GM21737 (cell line): ENCODE measurements around the gene SV2B.
A peak's percentile ranks its signal among the peaks of the same experiment; 100 is the strongest.

ENCODE experiments used
- ATAC-seq: cut with Tn5 transposase; IDR thresholded peaks from one replicate; pipeline ENCODE4 v1.9.1; 2021; ENCODE audit warnings: mild to moderate bottlenecking, moderate library complexity; ENCODE audit not compliant: unreplicated experiment

Gene SV2B

DNA sequence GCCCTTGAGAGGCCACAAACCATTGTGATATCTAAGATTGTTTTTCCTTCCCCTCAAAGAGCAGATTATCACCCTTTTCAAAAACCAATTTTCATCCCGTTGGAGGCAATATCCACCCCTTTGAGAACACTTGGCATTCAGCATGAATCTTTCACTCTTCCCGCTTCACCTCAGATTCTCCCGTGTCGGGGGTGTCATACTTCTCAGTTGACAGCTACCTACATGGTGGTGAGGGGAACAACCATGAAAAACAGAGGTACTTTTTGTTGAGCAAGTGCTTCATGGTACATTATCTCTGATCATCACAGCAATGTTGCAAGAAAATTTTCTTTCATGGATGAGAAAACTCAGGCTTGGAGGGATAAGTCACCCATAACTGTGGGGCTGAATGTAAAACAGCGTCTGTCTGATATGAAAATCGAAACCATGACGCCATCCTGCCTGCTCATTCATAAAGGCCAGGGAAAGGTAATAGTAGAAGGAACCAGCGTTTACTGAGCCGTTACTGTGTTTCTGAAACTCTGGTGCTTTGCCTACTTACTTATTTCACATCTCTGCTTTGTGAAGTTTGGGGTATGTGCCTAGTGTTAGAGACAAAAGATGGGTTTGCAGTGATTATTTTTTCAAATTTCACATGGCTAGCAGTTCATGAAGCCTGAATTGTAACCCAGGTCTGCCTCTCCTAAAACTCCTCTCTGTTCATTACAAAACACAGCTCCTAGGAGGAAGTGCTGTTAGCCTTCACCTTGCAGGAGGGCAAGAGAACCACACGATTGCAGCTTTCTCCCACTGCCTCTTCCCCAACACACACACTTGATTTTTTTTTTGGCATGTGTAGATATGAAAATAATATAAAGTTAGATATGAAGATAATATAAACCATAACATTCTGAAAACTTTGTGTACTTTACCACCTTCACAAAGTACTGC is 35.4 kb downstream of the SV2B start:
- ATAC-seq, result peak; percentile 78

DNA sequence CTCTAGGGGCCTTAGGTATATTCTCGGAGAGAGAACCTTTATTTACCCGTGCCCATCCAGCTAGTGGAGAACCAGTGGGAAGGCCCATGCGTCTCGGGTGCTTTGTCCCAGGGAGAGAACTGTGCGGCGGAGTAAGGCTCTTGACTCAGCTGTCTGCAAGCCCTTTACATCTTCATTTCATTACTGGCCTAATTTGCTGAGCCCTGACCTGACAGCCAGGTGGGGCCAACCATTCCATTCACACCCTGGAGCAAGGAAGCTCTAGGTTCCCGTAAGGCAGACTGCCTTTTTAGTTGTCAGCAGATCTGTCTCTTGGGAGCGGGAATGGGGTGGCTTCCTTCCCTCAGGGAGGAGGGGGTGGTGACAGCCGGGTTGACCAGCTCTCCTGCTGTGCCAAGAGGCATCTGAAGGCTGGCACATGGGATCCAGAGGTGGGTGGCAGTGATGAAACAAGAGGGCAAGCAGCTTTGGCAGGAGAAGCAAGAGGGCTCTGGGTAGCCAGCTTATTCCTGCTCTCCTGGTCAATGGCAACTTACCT is 36.4 kb downstream of the SV2B start:
- no peak for ATAC-seq

DNA sequence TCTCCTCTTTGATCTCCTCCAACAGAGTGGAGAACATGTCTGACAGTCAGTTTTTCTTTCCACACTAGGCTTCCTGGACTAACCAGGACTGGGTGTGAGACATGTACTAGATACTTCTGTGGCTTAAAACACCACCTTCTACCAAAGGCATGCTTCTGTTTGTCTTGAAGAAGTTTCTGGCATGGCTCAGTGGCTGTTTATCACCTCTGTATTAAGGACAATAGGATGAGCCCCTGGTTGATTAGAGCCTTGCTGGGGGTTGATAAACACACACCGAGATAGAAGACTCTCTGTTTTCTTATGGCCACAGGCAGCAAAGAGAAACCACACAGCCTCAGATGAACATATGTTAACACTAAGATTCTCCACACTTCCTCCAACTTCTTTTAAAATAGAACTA is 40.5 kb downstream of the SV2B start:
- no peak for ATAC-seq

DNA sequence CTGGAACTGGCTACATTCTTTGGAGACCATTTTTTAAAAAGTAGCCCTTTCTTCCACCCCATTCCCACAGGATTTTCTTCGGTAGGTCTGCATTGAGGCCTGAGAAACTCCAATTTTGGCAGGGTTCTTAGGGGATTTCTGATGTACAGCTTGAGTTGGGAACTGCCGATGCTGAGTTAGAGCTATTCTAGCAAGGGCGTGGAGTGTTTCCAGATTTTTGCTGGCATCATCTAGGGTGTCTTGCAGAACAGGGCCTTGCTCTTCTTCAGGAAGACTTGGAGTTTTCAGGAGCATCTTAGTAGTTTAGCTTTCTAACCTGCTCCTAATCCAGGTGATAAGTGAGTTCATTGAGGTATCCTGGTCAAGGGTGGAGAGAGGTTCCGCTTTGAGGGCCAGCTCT is 41.0 kb downstream of the SV2B start:
- ATAC-seq, result no peak

DNA sequence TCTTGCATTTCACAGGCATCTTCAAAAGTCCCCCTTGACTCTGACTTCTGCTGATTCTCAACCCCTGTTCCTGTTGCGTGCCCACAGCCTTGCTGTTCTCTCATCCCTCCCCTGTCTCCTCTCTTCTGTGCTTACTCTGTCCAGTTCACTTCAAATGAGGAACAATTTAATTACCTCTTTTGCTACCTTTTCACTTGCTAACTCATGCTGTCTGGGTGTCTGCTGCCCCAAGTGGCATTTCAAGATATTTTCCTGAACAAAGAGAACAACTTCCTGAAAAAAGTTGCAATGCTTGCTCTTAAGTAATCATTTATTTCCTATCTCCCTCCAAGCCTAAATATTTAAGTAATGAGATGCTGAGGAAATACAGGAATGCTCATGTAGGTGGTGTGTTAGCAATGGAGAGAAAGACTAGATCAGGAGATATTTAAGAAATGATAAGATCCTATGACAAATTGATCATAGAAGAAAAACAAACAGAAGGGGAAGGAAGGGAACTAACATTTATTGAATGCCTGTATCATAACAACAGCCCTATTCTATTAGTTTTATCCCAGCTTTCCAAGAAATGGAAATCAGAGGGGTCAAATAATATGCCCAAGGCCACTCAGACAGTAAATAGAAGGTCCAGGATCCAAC is 42.2 kb downstream of the SV2B start:
- no peak for ATAC-seq

DNA sequence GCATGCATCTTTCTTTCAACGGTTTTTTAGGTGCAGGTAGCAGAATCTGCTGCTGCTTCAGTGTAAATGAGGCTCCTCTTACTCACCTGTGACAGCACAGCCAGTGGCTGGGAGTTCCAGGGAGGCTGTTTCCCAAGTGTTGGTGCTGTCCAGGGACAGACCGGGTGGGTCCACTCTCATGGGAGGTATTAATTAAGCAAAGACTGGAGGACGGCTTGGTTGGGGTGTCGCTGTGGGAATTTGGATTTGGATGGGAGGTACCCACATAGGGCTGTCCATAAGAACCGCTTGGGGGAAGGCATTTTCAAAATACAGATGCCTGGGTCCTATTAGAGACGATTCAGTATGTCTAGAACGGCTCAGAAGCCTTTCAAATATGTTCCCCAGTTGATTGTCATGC is 42.9 kb downstream of the SV2B start:
- ATAC-seq, result no peak

DNA sequence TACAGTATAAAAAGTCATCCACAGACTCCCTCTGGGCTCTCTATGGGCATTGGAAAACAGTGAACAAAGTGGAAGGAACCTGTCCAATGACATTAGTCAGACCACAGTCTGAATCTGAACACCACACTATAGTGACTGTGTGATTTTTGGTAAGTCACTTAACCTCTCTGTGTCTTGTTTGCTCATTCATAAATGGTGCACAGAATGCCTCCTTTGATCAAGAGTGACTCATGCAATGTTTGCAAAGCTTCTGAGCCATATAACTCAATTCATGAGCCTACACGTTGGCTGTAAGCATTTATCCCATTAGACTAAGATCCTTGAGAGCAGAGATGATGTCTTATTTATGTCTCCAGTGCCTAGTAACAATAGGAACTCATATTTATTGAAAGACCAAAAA is 46.7 kb downstream of the SV2B start:
- ATAC-seq, result no peak

DNA sequence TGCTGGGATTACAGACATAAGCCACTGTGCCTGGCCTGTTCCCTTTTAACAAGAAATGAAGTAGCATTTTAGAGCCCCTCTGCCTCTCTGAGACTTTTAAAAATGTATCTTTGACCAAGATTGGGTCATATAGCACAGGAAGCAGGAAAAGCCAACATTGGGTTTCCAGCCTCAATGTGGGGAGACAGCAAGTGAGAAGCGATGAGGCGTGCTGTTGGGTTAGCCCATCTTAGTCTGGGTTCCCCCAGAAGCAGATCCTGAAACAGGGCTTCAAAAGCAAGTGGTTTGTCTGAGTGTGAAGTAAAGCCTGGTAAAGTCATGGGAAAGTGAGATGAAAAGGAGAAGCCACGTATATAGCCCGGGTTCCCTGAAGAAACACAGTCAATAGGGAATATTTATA is 48.2 kb downstream of the SV2B start:
- no peak for ATAC-seq

DNA sequence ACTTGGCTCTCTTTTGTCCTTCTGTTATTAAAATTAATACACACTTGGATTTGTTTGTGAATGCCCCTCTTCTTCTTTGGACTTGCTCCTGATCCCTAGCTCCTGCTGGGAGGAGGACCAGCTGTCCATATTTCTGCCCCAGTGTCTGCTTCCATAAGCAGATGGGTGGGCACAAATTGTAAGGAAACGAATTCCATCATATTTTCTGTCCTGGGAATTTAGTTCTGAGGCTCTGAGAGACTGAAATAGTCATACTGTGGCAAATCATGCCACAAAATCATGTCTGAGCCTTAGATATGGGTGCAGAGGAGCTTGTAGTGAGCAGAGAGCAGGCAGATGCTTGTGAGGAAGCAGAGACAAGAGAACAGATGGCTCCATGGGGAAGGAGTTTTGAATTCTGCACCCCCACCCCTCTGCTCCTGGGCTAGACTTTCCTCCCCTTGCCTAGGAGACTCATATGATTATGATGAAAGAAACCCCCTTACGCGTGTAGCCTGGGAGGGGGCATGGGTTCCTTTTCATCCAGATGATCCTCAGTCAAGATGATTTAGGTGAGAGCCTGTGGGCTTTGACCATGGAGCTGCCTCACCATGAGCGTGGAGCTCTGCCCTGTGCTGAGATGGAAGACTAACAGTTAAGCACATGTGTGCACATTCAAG is 50.6 kb downstream of the SV2B start:
- ATAC-seq, result no peak

DNA sequence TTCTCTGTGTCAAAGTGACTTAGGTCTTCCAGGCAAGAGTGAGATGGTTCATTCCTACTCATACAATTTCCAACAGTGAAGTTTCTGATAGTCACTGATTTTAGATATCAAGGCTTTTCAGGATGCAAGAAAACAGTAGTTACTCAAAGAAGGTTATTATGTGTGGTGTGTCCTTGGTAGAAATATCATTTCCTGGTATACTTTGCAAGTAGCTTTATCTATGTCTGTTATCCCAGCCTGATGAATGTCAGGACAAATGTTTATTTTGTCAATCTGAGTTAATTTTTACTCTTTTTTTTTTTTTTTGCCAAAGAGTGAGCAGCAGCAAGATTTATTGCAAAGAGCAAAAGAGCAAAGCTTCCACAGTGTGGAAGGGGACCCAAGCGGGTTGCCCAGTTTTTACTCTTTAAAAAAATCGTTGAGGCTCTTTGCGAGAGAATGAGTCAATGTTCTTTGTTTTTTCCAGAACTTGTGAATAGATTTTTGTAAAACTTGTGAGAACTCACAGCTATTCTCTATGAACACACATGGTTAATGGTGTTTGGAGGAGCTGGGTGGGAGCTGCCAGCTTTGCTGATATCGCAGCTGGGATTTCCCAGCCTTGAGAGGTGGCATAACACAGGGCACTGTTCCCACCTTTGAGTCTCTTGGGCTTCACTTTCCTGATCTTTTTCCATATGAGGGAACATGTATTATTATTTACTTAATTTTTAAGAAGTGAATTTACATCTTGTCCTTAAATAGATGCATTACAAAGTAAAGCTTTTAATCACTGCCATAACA is 51.9 kb downstream of the SV2B start:
- no peak for ATAC-seq

DNA sequence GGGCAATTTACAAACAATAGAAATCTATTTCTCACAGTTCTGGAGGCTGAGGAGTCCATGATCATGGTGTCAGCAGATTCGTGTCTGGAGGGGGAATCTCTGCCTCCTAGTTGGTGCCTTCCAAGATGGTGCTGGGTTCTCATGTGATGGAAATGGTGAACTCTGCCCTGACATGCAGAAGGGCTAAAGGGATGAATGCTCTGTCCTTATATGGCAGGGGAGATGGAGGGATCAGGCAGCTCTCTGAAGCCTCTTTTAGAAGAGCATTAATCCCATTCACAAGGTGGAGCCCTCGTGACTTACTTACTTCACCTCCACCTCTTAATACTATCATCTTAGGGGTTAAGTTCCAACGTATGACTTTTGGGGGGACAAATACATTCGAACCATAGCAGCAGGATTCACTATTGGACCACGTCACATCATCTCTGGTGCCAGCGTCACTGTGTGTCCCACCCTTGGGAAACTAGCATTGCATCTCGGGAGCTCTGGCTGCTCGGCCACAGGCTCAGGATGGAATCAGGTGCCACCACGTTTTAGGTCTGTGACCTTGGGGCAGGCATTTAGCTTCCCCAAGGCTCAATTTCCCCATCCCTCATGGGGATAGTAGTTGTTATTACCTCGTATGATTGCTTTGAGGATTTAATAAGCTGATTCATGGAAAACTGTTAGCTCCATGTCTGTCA is 53.0 kb downstream of the SV2B start:
- ATAC-seq, result no peak

DNA sequence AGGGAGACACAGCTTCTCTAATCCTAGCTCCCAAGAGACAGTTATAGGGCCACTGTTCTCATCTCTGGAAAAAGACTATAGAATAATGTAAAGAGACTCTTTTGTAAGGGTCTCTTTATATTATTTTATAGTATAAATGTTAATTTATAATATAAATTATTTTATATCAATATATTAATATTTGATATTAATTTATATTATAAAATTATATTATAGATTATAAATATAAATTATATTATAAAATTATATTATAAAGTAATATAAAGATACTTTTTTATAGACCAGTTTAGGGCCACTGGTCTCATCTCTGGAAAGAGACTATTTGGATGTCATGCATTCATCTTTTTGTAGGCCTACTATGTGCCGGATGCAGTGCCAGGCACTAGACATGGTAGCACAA is 53.9 kb downstream of the SV2B start:
- no peak for ATAC-seq

DNA sequence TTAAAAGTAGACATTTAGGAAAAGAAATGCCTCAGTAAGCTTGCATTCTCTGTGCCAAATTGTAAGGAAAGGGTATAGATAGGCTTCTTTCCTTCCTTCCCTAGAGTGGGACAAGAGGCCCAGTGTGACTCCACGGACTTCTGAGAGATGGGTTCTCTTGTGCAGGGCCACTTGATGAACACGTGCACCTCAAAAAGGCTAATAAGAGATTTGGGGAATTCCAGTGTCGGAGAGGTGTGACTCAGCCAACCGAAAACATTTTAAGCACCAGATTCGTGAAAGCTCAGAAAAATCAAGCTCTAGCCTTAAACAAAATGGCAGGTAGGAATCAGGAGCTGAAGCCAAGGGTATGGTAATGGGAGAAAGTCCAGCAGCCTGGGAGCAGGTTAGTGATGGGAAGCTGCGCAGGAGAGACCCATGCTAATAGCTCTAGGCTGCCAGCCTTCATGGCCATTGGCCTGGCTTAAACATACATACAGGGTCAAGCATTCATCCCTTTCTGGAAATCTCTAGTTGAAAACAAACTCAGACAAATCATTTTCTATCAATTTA is 56.2 kb downstream of the SV2B start:
- ATAC-seq, result no peak

DNA sequence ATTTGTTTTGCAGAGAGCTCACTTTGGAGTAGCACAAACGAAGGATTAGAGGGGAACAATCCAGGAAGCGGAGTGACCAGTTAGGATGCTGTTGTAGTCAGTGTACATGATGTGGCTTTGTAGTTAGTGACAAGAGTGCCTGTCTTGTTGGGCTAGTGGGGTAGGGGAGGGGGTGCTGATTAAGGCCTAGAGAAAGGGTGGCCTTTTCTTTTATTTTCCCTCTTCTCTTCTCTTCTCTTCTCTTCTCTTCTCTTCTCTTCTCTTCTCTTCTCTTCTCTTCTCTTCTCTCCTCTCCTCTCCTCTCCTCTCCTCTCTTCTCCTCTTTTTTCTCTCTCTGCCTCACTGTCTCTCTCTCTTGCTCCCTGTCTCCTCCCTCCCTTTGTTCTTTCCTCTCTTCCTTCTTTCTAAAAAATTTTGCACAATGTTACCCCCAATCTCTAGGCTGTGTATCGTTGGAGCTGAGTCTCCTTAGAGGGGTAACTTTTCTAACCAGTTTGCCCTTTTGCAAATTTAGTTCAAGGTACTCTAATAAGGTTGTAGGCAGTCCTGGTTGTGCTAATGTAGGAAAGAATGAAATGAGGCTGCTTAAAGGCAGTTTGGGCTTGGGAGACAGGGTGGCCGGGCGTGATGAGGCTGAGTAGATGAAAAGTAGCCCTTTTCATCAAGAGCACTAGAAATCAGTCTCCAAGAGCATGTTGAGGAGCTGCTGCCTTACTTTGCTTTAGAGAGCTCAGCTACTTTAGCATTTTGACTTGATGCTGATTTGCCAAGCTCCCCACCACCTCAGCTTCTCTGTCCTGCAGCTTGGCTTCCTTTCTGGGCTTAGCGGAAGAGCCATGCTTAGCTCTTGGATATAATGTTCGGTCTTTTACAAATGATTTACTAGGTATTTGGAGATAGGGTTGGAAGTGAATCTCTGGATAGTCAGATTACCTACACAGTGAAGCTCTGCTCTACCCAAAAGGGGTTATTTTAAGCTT is 58.6 kb downstream of the SV2B start:
- no peak for ATAC-seq

DNA sequence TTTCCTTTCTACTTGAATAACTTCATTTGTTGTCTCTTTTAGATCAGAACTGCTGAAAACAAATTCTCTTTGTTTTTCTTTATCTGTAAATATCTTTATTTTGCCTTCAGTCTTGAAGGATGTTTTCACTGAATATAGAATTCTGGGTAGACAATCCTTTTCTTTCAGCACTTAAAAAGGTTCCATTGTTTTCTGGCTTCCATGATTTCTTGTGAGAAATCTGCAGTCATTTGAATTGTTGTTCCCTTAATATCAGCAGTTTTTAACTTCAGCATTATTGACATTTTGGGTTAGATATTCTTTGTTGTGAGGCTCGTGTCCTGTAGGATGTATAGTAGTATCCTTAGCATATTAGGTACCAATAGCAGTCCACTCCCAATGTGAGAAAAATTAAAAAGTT is 65.8 kb downstream of the SV2B start:
- no peak for ATAC-seq

DNA sequence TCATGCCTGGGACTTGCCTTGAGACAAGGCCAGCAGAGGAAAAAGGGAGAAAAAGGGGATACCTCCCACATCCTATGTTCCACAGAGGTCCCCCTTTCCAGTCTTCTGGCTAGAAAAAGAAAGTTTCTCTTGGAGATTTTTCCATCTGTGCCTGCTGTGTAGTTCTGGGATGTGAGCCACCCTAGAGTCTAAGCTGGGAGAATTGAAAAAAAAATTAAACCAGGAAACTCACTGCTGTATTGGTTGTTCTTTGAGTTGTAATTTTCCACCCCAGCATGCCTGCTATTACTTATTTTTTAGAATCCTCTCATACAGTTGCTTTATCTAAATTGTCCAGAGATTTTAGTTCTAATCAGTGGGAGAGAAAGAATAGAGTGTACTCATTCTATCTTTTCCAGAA is 68.4 kb downstream of the SV2B start:
- no peak for ATAC-seq

DNA sequence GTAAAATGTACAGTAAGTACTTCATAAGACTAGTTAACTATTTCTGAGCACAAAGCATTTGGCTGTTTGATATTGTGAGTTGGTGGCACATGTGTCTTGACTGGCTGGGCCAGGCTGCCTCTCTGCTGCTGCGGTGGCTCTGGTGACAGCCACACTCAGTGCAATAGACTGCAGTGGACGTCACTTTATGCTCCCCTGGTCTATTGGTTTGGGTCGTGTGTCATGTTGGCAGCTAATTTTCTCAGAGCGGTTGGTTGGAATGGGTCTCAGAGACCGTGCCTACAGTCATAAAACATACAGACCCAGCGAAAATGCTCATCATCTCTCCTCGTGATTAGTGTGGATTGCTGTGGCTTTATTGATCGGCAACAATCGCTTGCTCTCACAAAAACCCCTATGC is 71.3 kb downstream of the SV2B start:
- no peak for ATAC-seq

DNA sequence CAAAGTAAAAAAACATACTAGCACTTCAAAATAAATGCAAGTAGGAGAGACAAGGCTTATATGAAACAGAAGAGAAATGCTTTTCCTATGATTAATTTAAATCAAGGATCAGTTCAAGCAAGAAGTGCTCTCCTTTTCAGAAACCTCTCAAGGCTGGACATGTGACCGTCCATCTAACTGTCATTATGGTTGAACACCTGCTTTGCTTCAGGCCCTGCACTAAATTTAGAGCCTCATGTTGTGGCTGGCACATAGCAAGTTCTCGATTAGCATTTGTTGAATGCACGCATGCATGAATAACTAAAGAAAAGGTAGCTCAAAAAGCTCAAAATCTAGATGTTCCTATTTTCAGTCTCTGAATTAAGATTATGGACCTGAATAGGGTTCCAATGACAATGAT is 82.0 kb downstream of the SV2B start:
- ATAC-seq, result no peak

DNA sequence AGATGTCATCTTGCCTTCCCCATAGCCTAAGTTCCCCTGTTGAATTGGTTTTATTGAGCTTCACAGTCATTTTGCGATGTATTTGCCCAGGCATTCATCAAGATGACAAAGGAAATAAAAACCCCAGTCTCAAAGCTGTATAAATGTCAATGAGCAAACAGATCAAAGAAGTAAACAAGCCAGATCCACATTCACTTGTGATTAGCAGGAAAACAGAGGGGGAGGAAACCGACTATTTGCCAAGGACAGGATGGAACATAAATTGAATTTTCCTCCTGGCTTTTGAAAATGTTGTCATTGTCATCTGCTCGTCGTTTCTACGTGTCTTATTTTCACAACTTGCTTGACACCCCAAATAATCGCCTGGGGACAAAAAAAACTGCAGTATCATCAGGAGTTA is 83.5 kb downstream of the SV2B start:
- no peak for ATAC-seq
